ENCODE data around the gene PCCA.

Gene PCCA

GRCh38 chr13:100297413-100297812 lies 208.5 kb downstream of the PCCA start:
- DNase-seq (ENCODE audit: low read depth): no peak
- TF ChIP-seq, protein P1, sequence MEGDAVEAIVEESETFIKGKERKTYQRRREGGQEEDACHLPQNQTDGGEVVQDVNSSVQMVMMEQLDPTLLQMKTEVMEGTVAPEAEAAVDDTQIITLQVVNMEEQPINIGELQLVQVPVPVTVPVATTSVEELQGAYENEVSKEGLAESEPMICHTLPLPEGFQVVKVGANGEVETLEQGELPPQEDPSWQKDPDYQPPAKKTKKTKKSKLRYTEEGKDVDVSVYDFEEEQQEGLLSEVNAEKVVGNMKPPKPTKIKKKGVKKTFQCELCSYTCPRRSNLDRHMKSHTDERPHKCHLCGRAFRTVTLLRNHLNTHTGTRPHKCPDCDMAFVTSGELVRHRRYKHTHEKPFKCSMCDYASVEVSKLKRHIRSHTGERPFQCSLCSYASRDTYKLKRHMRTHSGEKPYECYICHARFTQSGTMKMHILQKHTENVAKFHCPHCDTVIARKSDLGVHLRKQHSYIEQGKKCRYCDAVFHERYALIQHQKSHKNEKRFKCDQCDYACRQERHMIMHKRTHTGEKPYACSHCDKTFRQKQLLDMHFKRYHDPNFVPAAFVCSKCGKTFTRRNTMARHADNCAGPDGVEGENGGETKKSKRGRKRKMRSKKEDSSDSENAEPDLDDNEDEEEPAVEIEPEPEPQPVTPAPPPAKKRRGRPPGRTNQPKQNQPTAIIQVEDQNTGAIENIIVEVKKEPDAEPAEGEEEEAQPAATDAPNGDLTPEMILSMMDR (conservative IDR thresholded peaks at IDR 0.05; ENCODE audit: control insufficient read depth, insufficient read depth, low read depth, low read length): no peak
- no peak overlapping the region for H3K4me3 ChIP-seq (ENCODE audit: control insufficient read depth, low read depth, low read length)

DNA sequence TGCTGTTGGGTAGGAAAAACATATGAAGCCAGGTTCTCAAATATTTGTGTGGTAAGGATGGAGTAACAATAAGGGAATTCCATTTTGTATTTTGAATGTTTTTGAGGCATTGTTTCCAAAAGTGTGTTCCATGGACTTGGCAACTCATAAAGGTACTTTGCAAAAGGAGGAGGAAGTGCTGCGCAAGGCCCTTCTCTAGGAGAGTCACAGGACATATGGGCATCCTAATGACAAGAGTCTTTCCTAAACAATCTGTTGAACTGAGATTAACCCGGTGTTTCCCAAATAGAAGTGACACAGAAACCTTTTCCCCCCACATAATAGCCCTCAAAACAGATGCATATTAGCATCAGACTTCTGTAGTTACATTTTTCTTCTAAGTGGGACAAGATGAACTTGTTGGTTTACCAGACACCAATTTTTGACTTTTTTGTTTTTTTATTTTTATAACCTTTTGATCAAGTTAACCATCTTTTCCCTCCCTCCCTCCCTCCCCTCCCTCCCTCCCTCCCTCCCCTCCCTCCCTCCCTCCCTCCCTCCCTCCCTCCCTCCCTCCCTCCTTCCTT lies 209.3 kb downstream of the PCCA start:
- TF ChIP-seq, protein P1 (conservative IDR thresholded peaks at IDR 0.05; ENCODE audit: control insufficient read depth, insufficient read depth, low read depth, low read length): no peak
- DNase-seq (ENCODE audit: low read depth): no peak
- no peak overlapping the region for H3K4me3 ChIP-seq (ENCODE audit: control insufficient read depth, low read depth, low read length)

DNA sequence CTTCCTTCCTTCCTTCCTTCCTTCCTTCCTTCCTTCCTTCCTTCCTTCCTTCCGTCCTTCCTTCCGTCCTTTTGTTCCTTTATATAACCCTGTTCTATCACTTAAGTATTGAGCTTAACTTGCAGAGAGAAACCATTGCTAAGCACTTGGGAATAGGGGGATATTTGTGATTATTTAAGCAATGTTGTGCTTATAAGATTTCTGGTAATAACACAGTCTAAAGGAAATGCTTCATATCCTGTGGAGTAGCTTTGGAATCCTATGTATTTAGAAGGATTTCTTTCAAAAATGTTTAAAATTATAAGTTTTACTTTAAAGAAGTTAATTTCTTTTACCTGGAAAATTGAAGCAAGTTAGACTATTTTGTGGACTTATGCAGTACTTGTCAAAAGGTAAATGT lies 209.8 kb downstream of the PCCA start:
- TF ChIP-seq, protein P1 (conservative IDR thresholded peaks at IDR 0.05; ENCODE audit: control insufficient read depth, insufficient read depth, low read depth, low read length): no peak
- no peak for DNase-seq (ENCODE audit: low read depth)
- H3K4me3 ChIP-seq (ENCODE audit: control insufficient read depth, low read depth, low read length): no peak overlapping the region

DNA sequence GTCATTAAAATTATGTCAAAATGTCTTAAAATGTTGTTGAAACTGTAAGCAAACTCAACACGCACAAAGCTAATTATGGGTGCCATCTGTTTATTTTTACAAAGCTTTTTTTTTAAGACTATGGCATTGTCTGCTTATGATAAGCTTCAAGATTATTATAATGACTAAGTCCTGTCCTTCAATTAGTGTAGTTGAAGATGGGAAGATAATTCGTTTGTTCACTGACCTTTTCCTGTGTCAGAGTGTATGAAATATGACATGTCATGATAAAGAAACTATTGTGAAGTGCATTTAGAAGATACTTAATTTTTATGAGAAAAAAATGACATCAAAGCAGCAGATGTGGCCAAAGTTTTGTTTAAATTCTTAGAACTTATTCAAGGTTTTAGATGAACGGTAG lies 211.3 kb downstream of the PCCA start:
- TF ChIP-seq, protein P1 (conservative IDR thresholded peaks at IDR 0.05; ENCODE audit: control insufficient read depth, insufficient read depth, low read depth, low read length): no peak
- no peak for DNase-seq (ENCODE audit: low read depth)

GRCh38 chr13:100300708-100301107 lies 211.8 kb downstream of the PCCA start:
- TF ChIP-seq, protein P1 (conservative IDR thresholded peaks at IDR 0.05; ENCODE audit: control insufficient read depth, insufficient read depth, low read depth, low read length): no peak
- H3K4me3 ChIP-seq (ENCODE audit: control insufficient read depth, low read depth, low read length): no peak overlapping the region
- no peak for DNase-seq (ENCODE audit: low read depth)

More for the DNA sequence above, 211.3 kb downstream of the PCCA start:
- no peak overlapping the region for H3K4me3 ChIP-seq (ENCODE audit: control insufficient read depth, low read depth, low read length)

GRCh38 chr13:100301418-100301817 lies 212.5 kb downstream of the PCCA start:
- no peak overlapping the region for H3K4me3 ChIP-seq (ENCODE audit: control insufficient read depth, low read depth, low read length)
- DNase-seq (ENCODE audit: low read depth): peak; percentile 4
- TF ChIP-seq, protein P1 (conservative IDR thresholded peaks at IDR 0.05; ENCODE audit: control insufficient read depth, insufficient read depth, low read depth, low read length): no peak

DNA sequence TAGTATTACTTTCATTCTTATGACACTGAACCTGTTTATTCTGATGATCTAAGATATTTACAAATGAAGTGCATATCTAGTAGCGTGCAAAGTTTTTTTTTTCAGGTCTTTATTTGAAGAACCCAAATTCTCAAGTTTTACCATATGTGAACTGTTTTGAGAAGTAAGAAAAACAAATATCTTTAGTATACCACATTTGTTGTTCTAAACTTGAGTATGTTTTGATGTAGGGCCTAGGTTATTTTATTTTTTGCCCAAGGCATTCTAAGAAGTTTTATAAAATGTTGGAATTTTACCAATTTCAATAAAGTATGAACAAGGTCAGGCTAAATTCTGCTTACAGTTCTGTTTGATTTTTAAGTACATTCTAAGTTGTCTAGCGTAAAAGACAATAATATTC lies 213.5 kb downstream of the PCCA start:
- no peak for DNase-seq (ENCODE audit: low read depth)
- TF ChIP-seq, protein P1 (conservative IDR thresholded peaks at IDR 0.05; ENCODE audit: control insufficient read depth, insufficient read depth, low read depth, low read length): no peak
- H3K4me3 ChIP-seq (ENCODE audit: control insufficient read depth, low read depth, low read length): no peak overlapping the region

Data from fibroblast of mammary gland (primary cell).